IMR-90 (cell line): ENCODE data around the gene TRPC1. TPM values are rescaled to one million over a fixed set of nuclear protein-coding genes. Genes with fewer than 3 reads are reported as not detected.

Experiments used
- ATAC-seq: fragments of 200-7000 bp; cut with Tn5 transposase; 2 replicates; pipeline ENCODE4 v1.9.1; 2020; ENCODE audit warnings: low read depth, mild to moderate bottlenecking, moderate library complexity
- BruUV-seq: library from RNA; stranded (reverse); fragments of 400-500 nt; replicated peaks from 2 replicates; lab custom pipeline; 2021; lab: Mats Ljungman, UMichigan
- CTCF ChIA-PET: fragments of 300-600 bp; formaldehyde crosslinking; extraction: SDS; loops from one replicate; lab custom pipeline; 2021; ENCODE audit warnings: antibody characterized with exemption; lab: Yijun Ruan, JAX
- POLR2A ChIA-PET: fragments of 300-600 bp; sonication (Branson Sonifier 250); formaldehyde crosslinking; loops from one replicate; lab custom pipeline; 2022; ENCODE audit warnings: antibody characterized with exemption; ENCODE audit not compliant: unreplicated experiment; lab: Charles Lee
- DNase-seq: peaks from one replicate; pipeline ENCODE4 v3.0.0; 2013
- H2AFZ ChIP-seq: replicated peaks from 2 replicates; pipeline ENCODE3; 2013; ENCODE audit warnings: low read length, mild to moderate bottlenecking; ENCODE audit not compliant: poor library complexity
- H2AK5ac ChIP-seq: 2 replicates; pipeline ENCODE4 v1.6.1; 2013; ENCODE audit warnings: low read depth, low read length, inconsistent platforms
- H2AK9ac ChIP-seq: replicated peaks from 2 replicates; pipeline ENCODE3; 2013; ENCODE audit warnings: mild to moderate bottlenecking, low read depth, low read length, moderate library complexity; ENCODE audit not compliant: poor library complexity
- H2BK120ac ChIP-seq: 2 replicates; pipeline ENCODE4 v1.6.1; 2013; ENCODE audit warnings: low read depth, low read length, inconsistent platforms
- H2BK15ac ChIP-seq: 3 replicates; pipeline ENCODE4 v1.6.1; 2013; ENCODE audit warnings: low read depth, low read length, inconsistent platforms
- H2BK20ac ChIP-seq: 2 replicates; pipeline ENCODE4 v1.6.1; 2013; ENCODE audit warnings: low read depth, mild to moderate bottlenecking, inconsistent platforms, low read length, moderate library complexity
- H2BK5ac ChIP-seq: 2 replicates; pipeline ENCODE4 v1.6.1; 2013; ENCODE audit warnings: mild to moderate bottlenecking, low read depth, low read length, inconsistent platforms; ENCODE audit not compliant: poor library complexity, severe bottlenecking
- H3K14ac ChIP-seq: replicated peaks from 2 replicates; pipeline ENCODE4 v1.6.1; 2013; ENCODE audit warnings: low read depth, low read length, inconsistent platforms
- H3K18ac ChIP-seq: 2 replicates; pipeline ENCODE4 v1.6.1; 2013; ENCODE audit warnings: low read depth, low read length, control low read depth
- H3K23ac ChIP-seq: 2 replicates; pipeline ENCODE4 v1.6.1; 2013; ENCODE audit warnings: low read depth, low read length, inconsistent platforms
- H3K27ac ChIP-seq: 2 replicates; pipeline ENCODE4 v1.5.1; 2013; ENCODE audit warnings: mild to moderate bottlenecking, control low read depth, low read length; ENCODE audit not compliant: insufficient read depth
- H3K27me3 ChIP-seq: 2 replicates; pipeline ENCODE4 v1.6.1; 2013; ENCODE audit warnings: low read length; ENCODE audit not compliant: control insufficient read depth, insufficient read depth
- H3K36me3 ChIP-seq: 2 replicates; pipeline ENCODE4 v1.6.1; 2013; ENCODE audit warnings: low read length, mixed read lengths; ENCODE audit not compliant: control insufficient read depth, insufficient read depth
- H3K4ac ChIP-seq: 2 replicates; pipeline ENCODE4 v1.6.1; 2013; ENCODE audit warnings: low read depth, low read length, inconsistent platforms
- H3K4me1 ChIP-seq: 2 replicates; pipeline ENCODE4 v1.6.1; 2013; ENCODE audit warnings: low read length, mixed read lengths; ENCODE audit not compliant: control insufficient read depth, insufficient read depth
- H3K4me2 ChIP-seq: 2 replicates; pipeline ENCODE4 v1.6.1; 2013; ENCODE audit warnings: low read depth, mild to moderate bottlenecking, control low read depth, low read length, moderate library complexity
- H3K4me3 ChIP-seq: 2 replicates; pipeline ENCODE4 v1.5.1; 2013; ENCODE audit warnings: low read depth, mild to moderate bottlenecking, control low read depth, low read length, moderate library complexity; ENCODE audit not compliant: insufficient read depth
- H3K56ac ChIP-seq: 2 replicates; pipeline ENCODE4 v1.6.1; 2013; ENCODE audit warnings: low read length, inconsistent platforms; ENCODE audit not compliant: insufficient read depth; ENCODE audit errors: extremely low read depth
- H3K79me1 ChIP-seq, 2 experiments: 2 replicates each; pipeline ENCODE4 v1.6.1; 2013; ENCODE audit warnings: low read length in 2 of 2, inconsistent platforms in 1 of 2, low read depth in 1 of 2
- H3K9ac ChIP-seq: 2 replicates; pipeline ENCODE4 v1.6.1; 2013; ENCODE audit warnings: low read depth, low read length, control low read depth
- H3K9me1 ChIP-seq: 2 replicates; pipeline ENCODE4 v1.6.1; 2013; ENCODE audit warnings: low read length, inconsistent platforms; ENCODE audit not compliant: insufficient read depth
- H3K9me3 ChIP-seq: 2 replicates; pipeline ENCODE4 v1.6.1; 2013; ENCODE audit warnings: low read length; ENCODE audit not compliant: control insufficient read depth, insufficient read depth
- H4K20me1 ChIP-seq: 2 replicates; pipeline ENCODE4 v1.6.1; 2013; ENCODE audit warnings: low read length, inconsistent platforms; ENCODE audit not compliant: insufficient read depth
- H4K5ac ChIP-seq: 2 replicates; pipeline ENCODE4 v1.6.1; 2013; ENCODE audit warnings: mild to moderate bottlenecking, low read depth, low read length, control low read depth
- H4K8ac ChIP-seq, 2 experiments: 2 replicates each; pipeline ENCODE4 v1.6.1; 2013; ENCODE audit warnings: low read depth in 2 of 2, low read length in 2 of 2, control low read depth in 1 of 2, inconsistent platforms in 1 of 2
- H4K91ac ChIP-seq: 2 replicates; pipeline ENCODE4 v1.6.1; 2013; ENCODE audit warnings: low read depth, low read length, inconsistent platforms; ENCODE audit not compliant: insufficient read depth
- CEBPB ChIP-seq: IDR thresholded peaks from 2 replicates; pipeline ENCODE4 v1.6.1; 2012; ENCODE audit warnings: low read depth, low read length, improper control_type of control experiment
- CHD1 ChIP-seq: IDR thresholded peaks from 2 replicates; pipeline ENCODE4 v1.6.1; 2012; ENCODE audit warnings: low read depth, low read length, improper control_type of control experiment
- CTCF ChIP-seq: conservative IDR thresholded peaks from 2 replicates; pipeline ENCODE4 v1.5.1; 2012; ENCODE audit warnings: mild to moderate bottlenecking, low read depth, low read length, improper control_type of control experiment
- MXI1 ChIP-seq: IDR thresholded peaks from 2 replicates; pipeline ENCODE4 v1.6.1; 2012; ENCODE audit warnings: low read depth, mild to moderate bottlenecking, low read length, moderate library complexity, borderline replicate concordance
- POLR2A ChIP-seq: IDR thresholded peaks from 2 replicates; pipeline ENCODE4 v1.6.1; 2012; ENCODE audit warnings: mild to moderate bottlenecking, low read depth, low read length
- RAD21 ChIP-seq: IDR thresholded peaks from 2 replicates; pipeline ENCODE4 v1.6.1; 2012; ENCODE audit warnings: low read length, improper control_type of control experiment
- WGBS, 2 experiments: methylation state at CpG; one replicate each; pipeline versions ENCODE4 v1.1.5 to v1.1.7; 2013; ENCODE audit warnings: missing lambda C conversion rate in 2 of 2; ENCODE audit not compliant: insufficient read length in 1 of 2; ENCODE audit errors: extremely low coverage in 2 of 2; 5-methylcytosine and 5-hydroxymethylcytosine counted together
- dilution Hi-C: fragments of 300-500 bp; cut with HindIII; formaldehyde crosslinking; loops from one replicate; pipeline ENCODE4 v1.14.3; 2018; ENCODE audit warnings: low sequenced_read_pairs; ENCODE audit not compliant: unreplicated experiment
- in situ Hi-C: fragments of 300-500 bp; cut with MboI; formaldehyde crosslinking; loops from 3 replicates; pipeline ENCODE4 v1.14.3; 2019; ENCODE audit warnings: low sequenced_read_pairs, inconsistent platforms, mixed read lengths
- intact Hi-C: fragments of 100-400 bp; cut with micrococcal nuclease; formaldehyde crosslinking; loops from 2 replicates; pipeline ENCODE4 v1.10.0; 2022
- polyA plus RNA-seq, 3 experiments: library from polyadenylated mRNA; depleted of rRNA; stranded (reverse); fragments of >200 nt; gene quantifications; 2 replicates each; pipeline ENCODE4 v1.2.3, GENCODE V29; 2012; ENCODE audit warnings: low replicate concordance in 1 of 3
- total RNA-seq: library from RNA; depleted of rRNA; stranded (reverse); fragments of >200 nt; gene quantifications from 2 replicates; pipeline ENCODE4 v1.2.3, GENCODE V29; 2012
- TF ChIP-seq, protein P1 (sequence below): fragments of 150-350 bp; IDR thresholded peaks from 2 replicates; pipeline ENCODE4 v1.6.1; 2016; ENCODE audit warnings: low read depth, mild to moderate bottlenecking, low read length, moderate library complexity, borderline replicate concordance

TRPC1 gene
- total and polyA plus RNA-seq, 2 of the 4 experiments (the other 2 are of a cell fraction) = 5.9 to 7.2 TPM

GRCh38 chr3:142725357-142725739 lies 1.5 kb downstream of the TRPC1 start:
- Histone ChIP-seq H4K20me1 (no peaks in the 10 kb centered on the region), H3K4me2 (peak overlapping the region; percentile 95), H3K9me3 (no peaks in the 10 kb centered on the region), H3K4me1 (peaks cover 2% of the 10 kb centered on the region; the same call in 1 of the 2 replicates), H2AK9ac (no peak overlapping the region), H3K23ac (peak overlapping the region; percentile 35; the same call in 1 of the 2 replicates), H2BK5ac (no peak overlapping the region), H3K14ac (0 out of 2 replicates have a peak overlapping the region, but pooled peaks have one; percentile 20), H3K18ac (no peak overlapping the region), H3K9me1 (no peaks in the 10 kb centered on the region), H4K91ac (no peak overlapping the region), H3K27ac (no peak overlapping the region), H3K56ac (peak overlapping the region; percentile 34; the same call in 1 of the 2 replicates), H3K9ac (peak overlapping the region; percentile 97; the same call in 1 of the 2 replicates), H4K8ac (peak overlapping the region in 1 of 2 experiments; percentile 33; a peak in 1 of 4 replicates), H2AK5ac (no peak overlapping the region), H2AFZ (no peak overlapping the region), H2BK120ac (no peak overlapping the region), H2BK15ac (no peak overlapping the region), H3K79me1 (peaks cover 11 to 12% of the 10 kb centered on the region in 2 experiments), H3K27me3 (no peaks in the 10 kb centered on the region), H3K4me3 (peak overlapping the region; percentile 95), H3K36me3 (no peaks in the 10 kb centered on the region; the same call in 1 of the 2 replicates), H2BK20ac (no peak overlapping the region), H4K5ac (no peak overlapping the region; the same call in 1 of the 2 replicates), H3K4ac (no peak overlapping the region)
- dilution Hi-C loops (no loop called here), intact Hi-C loops (loop anchor here (5.0 kb wide), 1 partner anchor 247 kb away; no protein-coding TSS in a partner anchor), in situ Hi-C loops (no loop called here)
- ChIA-PET CTCF (interaction anchor here (1.5 kb wide), 1 partner anchor 115 kb away, joined by 4 read pairs; no protein-coding TSS in a partner anchor), POLR2A (no interaction called here)
- ATAC-seq (no peak), DNase-seq (no peak)
- WGBS, 2 experiments = no CpG with 5 or more reads among the region's 5 CpGs
- BruUV-seq = no TSS peak
- TF ChIP-seq MXI1 (no peak), RAD21 (no peak), CEBPB (no peak), POLR2A (no peak), CTCF (no peak), CHD1 (no peak)
- TF ChIP-seq, protein P1, sequence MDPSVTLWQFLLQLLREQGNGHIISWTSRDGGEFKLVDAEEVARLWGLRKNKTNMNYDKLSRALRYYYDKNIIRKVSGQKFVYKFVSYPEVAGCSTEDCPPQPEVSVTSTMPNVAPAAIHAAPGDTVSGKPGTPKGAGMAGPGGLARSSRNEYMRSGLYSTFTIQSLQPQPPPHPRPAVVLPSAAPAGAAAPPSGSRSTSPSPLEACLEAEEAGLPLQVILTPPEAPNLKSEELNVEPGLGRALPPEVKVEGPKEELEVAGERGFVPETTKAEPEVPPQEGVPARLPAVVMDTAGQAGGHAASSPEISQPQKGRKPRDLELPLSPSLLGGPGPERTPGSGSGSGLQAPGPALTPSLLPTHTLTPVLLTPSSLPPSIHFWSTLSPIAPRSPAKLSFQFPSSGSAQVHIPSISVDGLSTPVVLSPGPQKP = no peak
